Stimulated activated naive CD4-positive, alpha-beta T cell treated with Interleukin-2 at 50 U/mL for 16 hours (primary cell): ENCODE data around the gene SLC2A10.

Experiments
- DNase-seq: peaks from one replicate; lab custom pipeline; 2025; lab: John Stamatoyannopoulos, UW

SLC2A10 gene

DNA sequence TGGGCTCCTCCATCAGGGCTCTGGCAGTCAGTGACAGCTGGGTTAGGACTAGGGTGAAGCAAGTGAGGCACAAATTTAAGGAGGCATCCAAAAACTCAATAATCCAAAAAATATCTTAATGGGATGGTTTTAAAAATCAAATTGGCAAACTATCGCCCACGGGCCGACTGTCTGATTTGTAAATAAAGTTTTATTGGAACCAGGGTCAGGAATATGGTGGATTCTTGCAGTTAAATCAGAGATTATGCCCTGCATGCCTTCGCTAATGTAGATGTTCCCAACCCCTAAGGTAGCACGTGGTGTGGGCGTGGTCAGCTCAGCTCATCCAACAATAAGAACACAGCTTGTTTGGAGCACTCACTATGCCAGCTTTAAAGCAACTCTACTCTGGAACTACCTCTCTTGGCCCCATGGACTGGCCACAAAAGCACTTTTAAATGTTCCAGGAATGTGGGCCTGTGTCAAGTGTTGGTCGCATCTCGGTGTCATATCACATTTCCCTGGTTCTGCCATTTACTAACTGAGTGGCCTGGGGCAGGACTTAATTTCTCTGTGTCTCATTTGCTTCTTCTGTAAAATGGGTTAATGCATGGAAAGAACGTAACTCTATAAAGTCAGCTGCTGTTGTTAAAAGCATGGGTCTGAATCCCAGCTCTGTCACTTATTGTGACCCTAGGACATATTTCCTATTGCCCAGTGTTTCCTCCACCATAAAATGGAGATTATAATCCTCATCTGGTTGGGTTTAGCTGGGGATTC, 27.2 kb upstream of the SLC2A10 start:
- DNase-seq, result no peak

GRCh38 chr20:46683011-46683667, 26.3 kb upstream of the SLC2A10 start:
- no peak for DNase-seq

DNA sequence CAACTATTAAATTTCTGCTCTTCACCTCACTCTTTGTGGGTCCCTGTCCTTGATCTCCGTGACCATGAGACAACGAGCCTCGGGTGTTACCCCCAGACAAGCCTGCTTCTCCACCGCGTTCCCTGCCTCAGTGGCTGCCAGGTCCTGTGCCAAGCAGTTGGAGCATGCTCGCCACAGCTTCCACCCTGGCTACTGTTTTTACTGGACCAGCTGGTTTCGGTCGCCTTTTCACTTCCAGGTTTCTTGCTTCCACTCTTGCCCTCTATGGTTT, 25.8 kb upstream of the SLC2A10 start:
- DNase-seq, result no peak

DNA sequence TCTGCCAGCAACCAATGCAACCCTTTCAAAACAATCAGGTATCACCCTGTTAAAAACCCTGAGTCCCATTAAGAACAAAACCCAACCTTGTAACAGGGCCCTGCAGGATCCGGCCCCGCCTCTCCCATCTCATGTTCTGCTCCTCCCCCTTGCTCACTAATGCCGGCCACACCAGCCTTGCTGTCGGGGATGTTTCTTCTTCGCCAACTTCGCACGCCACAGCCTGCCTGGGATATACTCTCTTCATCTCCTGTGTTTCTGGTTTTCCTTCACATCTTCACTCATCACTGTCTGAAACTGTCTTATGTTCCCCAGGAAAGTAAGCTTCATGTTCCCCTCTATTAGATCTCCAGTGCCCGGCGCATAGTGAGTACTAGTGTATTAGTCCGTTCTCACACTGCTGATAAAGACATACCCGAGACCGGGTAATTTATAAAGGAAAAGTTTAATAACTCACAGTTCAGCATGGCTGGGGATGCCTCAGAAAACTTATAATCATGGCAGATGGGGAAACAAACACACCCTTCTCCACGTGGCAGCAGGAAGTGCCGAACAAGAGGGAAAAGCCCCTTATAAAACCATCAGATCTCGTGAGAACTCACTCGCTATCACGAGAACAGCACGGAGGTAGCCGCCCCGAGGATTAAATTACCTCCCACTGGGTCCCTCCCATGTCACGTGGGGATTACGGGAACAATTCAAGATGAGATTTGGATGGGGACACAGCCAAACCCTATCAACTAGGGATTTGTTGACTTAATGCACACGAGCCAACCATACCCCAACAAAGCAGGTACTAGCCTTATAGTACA, 25.3 kb upstream of the SLC2A10 start:
- no peak for DNase-seq

DNA sequence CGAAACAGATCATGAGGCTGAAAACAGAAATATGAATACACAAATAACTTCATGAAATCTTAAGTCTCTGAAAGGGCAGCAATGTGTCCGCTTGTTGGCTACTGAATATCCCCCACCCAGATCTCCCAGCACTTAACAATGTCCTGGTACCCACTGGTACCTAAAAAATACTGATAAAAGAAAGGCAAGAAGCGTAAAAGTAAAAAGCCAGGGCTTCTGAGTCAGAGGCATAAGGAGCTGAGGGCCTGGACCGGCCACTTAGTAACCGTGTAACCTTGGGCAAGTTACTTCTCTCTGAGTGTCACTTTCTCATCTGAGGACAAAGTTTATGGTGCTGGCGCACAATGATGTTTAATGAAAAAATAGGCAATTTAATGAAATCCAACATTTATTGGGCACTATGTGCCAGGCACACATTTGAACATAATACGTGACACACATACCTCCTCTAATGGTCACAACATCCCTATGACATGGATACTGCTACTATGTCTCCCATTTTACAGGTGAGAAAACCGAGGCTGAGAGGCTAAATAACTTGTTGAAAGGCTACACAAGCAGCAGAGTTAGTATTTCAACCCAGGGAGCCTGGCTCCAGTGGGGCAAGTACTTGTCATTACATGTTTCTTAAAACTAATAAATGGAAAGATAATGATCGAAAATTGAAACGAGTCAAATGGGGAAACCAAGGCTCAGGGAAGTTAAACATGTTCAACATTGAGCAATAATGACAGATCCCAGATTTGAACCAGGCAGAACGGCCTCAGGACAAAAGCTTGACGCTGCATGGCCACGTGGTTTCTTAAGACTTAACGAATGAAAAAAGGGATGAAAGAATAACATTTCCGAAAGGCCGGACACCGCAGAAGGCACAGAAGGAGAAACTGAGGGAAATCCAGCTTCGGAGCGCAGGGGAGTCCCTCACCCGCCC, 21.0 kb upstream of the SLC2A10 start:
- DNase-seq, result no peak

- peak; percentile 97 for DNase-seq
These were observed 20.2 kb upstream of the SLC2A10 start, which contains the start of gene TP53RK for GRCh38 chr20:46689082-46689753. TP53RK (minus strand) TSS chr20:46689444; CDS start chr20:46689414, 30 bp downstream.

DNA sequence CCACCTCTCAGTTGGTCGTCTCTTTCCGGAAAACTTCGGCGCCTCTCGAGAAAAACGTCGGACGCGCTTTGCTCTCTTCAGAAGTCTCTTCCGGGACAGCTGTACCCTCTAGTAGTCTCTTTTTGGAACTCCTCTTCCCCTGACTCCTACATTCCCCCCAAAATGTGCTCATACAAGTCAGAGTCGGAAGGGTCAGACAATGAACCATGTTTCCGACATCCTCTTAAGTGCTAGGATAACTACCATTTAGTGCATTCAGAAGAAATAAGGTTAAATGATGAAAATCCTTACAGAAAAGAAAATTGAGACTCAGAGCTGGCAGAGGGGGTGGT, 19.7 kb upstream of the SLC2A10 start:
- DNase-seq, result no peak

DNA sequence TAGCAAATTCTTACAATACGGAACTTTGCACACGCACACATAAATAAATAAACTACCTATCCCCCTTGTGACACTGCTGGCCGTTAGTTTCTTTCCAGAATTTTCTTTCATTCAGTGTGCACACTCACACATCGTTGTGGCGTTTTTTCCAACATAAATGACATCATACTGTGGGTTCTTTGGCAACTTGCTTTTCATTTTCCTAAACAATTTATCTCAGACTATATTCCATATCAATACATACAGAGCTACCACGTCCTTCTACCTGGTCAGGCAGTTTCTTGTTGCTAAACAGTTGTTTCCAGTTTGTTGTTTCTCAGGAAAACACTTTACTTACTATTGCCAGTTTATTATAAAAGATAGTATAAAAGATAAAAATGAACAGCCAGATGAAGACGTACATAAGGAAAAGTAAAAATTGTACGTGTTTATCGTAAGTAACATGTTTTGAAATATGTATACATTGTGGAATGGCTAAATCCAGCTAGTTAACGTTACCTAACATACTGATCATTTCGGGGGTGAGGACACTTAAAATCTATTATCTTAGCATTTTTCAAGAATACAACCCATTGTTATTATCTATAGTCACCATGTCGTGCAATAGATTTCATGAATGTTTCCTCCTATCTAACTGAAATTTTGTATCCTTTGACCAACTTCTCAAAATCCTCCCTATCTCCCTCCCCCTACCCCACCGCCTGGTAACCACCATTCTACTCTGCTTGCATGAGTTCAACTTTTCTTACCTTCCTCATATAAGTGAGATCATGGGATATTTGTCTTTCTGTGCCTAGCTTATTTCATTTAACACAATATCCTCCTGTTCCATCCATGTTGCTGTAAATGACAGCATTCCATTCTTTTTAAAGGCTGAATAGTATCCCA, 19.0 kb upstream of the SLC2A10 start:
- no peak for DNase-seq

DNA sequence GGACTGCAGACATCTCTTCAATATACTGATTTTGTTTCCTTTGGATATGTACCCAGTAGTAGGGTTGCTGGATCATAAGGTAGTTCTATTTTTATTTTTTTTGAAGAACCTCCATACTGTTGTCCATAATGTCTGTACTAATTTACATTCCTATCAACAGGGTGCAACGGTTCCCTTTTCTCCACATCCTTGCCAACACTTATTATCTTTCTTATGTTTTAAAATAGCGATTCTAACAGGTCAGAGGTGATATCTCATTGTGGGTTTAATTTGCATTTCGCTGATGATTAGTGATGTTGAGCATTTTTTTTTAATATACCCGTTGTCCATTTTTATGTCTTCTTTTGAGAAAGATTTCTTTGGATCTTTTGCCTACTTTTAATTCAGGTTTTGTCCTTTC, 18.3 kb upstream of the SLC2A10 start:
- no peak for DNase-seq

- no peak for DNase-seq
These were observed 15.0 kb upstream of the SLC2A10 start for GRCh38 chr20:46694484-46694883.

DNA sequence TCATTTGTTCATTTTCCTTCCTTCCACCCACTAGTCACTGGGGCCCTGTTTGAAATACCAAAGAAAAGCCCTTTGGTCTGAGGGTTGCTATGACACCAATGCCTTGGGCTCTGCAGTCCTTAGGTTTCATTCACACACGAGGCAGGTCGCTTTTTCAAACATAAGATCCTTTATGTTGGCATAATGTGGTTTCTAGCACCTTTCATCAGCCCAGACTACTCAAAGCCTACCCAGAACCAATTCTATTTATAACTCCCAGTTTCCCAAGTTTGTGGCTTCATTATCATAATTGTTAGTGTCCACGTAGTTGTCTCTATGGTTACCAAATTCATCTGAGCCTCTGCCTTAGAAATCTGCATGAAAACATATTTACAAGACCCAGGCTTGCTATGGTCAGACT, 13.6 kb upstream of the SLC2A10 start:
- no peak for DNase-seq

DNA sequence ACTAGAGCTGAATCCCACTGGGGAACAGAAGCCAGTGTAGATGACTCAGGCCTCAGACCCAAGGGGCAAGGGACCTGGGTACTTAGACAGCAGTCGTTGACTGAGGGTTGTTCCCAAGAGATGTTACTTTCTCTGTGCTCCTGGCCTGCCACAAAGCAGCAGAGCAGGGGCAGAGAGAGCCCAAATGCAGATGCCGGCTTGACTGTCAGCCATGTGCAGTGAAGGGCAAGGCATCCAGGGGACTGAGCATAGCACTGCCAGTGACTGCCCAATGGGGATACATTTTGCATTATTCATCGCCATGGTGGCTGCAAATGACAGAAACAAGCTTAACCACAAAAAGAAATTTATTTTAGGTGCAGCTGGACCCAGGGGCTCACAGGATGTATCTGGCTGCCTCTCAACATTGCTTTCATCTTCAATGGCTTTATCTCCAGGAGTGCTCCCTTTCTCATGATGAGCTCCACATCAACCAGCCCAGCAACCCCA, 12.6 kb upstream of the SLC2A10 start:
- no peak for DNase-seq

GRCh38 chr20:46698788-46699187, 10.7 kb upstream of the SLC2A10 start:
- DNase-seq, result no peak

DNA sequence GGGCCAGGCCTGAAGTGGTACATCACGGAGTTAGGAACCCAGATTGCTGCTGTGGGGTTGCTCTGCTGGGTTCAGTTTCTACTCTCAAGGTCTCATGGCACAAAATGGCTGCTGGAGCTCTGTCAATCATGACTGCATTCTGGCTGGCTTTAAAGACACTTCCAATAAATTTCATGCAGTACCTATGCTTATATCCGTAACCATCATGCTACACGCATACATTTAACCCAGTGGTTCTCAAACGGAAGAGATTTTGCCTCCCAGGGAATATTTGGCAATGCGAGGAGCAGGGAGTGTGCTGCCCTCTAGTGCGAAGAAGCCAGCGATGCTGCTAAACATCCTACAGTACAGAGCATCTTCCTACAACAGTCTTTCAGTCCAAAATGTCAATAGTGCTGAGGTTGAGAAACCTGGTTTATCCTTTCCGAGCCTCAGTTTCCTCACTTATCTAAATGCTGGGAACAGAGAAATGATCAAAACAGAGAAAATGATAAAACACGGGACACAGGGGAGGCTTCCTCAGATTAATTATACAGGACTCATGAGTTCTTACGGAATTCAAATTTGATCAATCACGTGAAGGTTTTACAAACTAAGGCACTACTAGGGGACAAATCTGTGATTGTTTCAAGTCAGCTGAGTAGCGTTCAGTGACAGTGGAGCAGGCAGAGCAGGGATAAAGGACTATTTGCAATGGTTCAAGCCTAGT, 9.6 kb upstream of the SLC2A10 start:
- DNase-seq, result no peak

DNA sequence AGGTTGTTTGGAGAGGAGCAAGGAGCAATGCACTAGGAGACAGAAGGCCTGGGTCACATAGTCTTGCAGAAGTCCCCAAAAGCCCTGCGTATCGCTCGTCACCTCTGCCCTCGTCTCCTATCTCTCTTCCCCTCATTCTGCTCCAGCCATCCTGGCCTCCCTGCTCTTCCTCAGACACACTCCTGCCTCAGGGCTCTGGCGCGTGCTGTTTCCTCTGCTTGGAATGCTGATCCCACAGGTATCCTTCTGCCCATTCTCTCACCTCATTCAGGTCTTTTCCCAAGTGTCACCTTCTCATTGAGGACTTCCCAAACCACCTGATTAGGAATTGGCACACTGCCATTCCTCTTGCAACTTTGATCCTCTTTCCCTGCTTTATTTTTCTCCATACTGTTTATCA, 9.0 kb upstream of the SLC2A10 start:
- DNase-seq, result no peak

- DNase-seq, result no peak
These were observed 8.4 kb upstream of the SLC2A10 start for GRCh38 chr20:46701057-46701456.

- no peak for DNase-seq
These were observed 7.9 kb upstream of the SLC2A10 start for GRCh38 chr20:46701556-46701955.

GRCh38 chr20:46701986-46702385, 7.5 kb upstream of the SLC2A10 start:
- DNase-seq, result no peak

GRCh38 chr20:46702447-46703203, 6.8 kb upstream of the SLC2A10 start:
- DNase-seq, result no peak
